HK-2 (cell line): ENCODE results near the gene CKAP5.
A peak's percentile ranks its signal among the peaks of the same experiment; 100 is the strongest.

Experiments
- DNase-seq: peaks from one replicate; pipeline ENCODE4 v3.0.0-alpha.2; 2018; ENCODE audit not compliant: unreplicated experiment

The CKAP5 gene

DNA sequence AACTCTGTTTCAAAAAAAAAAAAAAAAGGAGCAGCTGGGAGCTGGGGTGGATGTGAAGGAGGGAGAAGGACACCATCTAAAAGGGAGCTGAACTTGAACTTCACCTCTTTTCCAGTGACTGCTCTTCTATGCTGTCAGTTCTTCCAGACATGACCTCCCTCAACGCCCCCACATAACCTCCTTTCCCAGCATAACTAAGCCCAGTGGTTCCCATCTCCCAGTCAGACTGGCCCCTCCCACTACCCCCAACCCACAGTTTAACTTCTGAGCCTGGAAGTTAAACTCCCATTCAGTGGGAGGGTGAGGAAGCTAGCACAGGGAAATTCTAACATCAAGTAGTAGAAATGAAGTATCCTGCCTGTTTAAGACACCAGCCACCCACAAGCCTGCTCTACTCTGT is 147.5 kb downstream of the CKAP5 start:
- no peak for DNase-seq

DNA sequence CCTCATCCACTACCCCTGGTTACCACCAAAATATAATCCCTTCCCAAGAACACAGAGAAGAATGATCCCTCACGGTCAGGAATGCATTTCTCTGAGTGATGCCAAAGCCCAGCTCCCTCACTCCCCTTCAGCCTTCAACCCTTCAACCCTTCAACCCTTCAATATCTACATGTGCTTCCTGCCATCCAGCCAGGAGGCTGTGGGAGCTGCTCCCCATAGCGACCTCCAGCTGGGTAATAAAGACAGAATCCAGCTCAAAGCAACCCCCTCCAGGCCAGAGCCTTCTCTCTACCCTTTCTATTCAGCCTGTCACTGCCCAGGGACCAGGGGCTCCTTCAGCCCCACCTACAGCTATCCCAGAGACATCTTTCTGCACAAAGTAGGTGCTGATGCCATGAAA is 148.4 kb downstream of the CKAP5 start:
- DNase-seq, result no peak

- DNase-seq, result no peak
Observed at GRCh38 chr11:46697303-46697702, 148.8 kb downstream of the CKAP5 start.

DNA sequence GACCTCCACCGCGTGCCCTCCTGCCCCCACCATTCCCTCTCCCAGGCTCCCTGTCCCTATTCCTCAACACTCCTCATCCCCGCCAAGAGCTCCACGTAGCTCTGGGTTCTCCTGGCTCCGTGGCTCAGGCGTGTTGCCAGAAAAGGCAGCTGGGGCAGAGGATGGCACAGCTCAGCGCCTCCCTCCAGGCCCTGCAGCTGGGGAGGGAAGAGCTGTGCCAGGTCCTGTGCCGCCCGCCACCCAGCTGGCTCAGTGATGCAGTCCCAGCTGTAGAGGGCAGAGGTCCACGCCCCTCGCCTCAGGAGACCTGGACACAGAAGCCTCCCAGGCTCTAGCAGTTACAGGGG is 149.9 kb downstream of the CKAP5 start:
- no peak for DNase-seq

DNA sequence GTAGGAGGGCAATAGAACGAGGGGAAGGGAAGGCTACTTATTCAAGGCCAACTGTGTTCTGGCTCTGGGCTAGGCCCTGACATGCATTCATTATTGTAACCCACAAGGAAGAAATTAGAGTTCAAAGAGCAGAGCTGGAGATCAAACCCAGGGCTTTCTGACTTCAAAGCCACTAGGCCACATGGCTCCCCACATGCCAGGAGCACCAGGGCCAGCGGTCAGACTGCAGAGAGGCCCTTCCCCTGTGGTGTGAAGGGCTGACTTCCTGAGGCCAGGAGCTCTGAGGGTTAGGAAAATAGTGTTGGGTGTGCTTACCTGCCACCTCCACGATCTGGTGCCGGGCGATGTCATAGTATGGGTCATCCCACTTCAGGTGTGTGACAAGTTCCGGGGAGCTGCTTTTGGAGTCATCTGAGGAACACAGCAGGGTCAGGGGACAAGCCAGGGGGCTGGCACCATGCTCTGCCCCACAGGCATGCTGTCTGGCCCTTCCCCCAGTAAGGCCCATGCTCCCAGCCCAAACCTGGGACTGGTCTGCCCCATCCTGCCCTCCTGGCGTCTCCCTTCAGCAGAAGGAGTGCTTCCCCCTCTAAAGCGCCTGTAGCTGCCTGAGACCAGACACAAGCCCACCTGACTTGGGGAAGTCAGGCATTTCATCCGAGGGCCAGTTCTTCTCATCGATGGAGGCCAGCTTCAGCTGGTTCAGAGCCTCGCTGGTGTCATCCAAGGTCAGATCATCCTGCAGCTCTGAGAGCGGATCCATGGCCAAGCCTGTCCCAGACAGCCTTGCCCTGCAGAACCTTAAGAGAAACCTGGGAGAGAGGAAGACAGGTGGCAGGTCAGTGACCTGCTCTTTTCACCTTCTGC is 150.5 kb downstream of the CKAP5 start:
- DNase-seq, result no peak

DNA sequence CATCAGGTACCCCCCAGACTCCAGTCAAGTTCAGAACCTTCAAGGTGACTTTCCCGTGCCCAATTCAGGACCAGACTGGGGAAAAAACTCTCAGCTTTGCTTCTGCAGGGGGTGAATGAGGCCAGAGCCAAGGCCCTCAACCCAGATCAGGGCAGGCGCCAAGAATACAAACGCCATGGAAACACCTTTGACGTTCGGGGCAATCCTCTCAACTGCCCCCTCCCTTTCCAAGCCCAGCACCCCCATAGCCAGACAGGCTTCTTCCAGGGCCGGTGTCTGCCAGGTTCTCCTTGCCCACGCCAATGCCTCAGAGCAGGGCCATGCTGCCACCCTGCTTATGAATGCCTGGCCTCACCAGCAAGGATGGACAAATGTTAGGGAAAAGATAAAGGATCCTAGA is 151.5 kb downstream of the CKAP5 start:
- DNase-seq, result no peak

DNA sequence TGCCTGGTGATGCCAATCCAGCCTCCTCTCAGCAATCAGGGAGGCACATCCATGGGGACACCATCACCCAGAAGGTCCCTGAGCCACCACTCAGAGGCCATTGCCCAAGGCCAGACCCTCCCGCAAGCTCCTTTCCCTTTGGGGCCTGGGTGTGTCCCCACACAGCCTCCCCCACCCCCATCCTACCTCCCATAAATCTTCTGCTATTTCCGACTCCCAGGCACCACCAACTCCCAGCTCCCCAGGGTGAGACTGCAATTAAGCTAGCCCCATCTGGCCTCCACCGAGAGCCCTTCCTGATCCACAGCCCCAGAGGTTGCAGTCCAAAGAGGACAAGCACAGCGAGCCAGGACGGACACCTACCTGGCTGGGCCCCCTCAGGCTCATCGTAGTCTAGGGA is 152.0 kb downstream of the CKAP5 start:
- no peak for DNase-seq

DNA sequence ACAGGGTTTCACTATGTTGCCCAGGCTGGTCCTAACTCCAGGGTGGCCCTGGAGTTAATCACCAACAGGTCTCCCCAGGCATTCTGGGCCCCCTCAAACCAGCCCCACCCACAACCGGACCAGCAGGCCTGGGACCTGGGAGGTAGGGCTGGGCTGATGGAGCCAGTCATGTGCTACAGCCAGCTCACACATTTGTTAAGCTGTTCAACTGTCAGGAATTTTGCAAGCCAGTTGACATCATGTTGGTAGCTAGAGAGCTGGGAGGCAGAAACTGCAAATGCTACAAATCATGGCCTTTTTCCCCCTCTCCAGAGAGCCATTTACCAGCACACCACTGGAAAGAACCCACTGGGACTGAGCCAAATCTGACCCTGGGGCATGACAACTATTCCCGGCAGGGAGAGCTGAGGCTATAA is 152.5 kb downstream of the CKAP5 start:
- peak; percentile 69 for DNase-seq
